Germinal center (tissue), 1 donor: ENCODE results near the gene KIF4B.
"Not testable (repeated sequence)": the region's sequence is repeated elsewhere in the genome, so short reads cannot be mapped to it uniquely, and the experiment has no call there.

Source experiments
- DNase-seq: peaks from one replicate; pipeline ENCODE4 v3.0.0; 2012; ENCODE audit warnings: mixed read lengths, low spot score

The KIF4B gene

GRCh38 chr5:155010881-155011280 lies 2.7 kb upstream of the KIF4B start:
- no peak for DNase-seq

GRCh38 chr5:155015239-155015638 lies 1.7 kb downstream of the KIF4B start:
- no peak for DNase-seq

DNA sequence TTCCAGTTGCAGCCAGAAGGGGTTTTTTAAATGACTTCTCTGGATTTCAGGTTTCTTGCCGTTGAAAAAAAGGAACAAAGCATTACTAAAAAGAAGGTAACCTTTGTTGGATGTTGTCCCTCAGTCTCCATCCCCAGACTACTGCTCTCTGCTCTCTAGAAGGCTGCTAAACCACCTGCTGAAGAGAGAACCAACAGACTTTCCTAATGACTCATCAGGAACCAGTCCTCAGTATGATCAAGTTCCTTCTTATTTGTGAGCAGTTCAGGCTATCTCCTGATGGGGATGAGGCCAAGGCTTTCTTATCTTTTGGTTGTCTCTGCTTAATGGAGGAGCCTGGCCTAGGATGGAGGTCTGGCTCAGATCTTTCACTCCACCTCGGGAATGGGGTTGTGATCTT lies 4.1 kb downstream of the KIF4B start:
- DNase-seq: no peak

GRCh38 chr5:155019601-155020226 lies 6.2 kb downstream of the KIF4B start:
- DNase-seq: no peak

GRCh38 chr5:155021842-155022241 lies 8.3 kb downstream of the KIF4B start:
- no peak for DNase-seq

GRCh38 chr5:155023320-155023719 lies 9.8 kb downstream of the KIF4B start:
- no peak for DNase-seq

GRCh38 chr5:155024015-155024414 lies 10.5 kb downstream of the KIF4B start:
- no peak for DNase-seq

- DNase-seq: no peak
Observed at GRCh38 chr5:155025895-155026294, 12.3 kb downstream of the KIF4B start.

DNA sequence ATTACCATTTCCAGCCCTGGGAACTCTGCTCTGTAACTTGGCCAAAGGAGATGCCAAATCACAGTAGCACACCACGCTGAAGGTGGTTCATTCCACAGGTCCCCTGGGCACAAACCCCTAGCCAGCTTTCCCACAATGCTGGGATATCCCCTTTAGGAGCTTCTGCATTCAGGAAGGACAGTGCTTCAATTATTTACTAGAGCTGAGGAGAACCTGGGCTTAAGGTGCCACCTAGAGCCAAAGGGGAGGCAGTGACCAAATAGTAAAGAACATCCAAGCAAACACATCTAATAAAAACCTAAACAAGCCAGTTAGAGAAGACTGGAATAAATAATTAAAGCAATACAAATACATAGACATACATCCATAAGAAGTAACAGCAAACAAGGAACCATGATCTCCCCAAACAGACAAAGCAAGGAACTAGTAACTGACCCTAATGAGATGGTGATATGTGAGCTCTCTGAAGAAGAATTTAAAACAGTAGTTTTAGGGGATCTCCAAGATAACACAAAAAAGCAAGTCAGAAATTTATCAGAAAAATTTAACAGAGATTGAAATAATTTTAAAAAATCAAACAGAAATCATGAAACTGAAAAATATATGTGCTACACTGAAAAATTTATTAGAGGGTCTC lies 14.6 kb downstream of the KIF4B start:
- no peak for DNase-seq

DNA sequence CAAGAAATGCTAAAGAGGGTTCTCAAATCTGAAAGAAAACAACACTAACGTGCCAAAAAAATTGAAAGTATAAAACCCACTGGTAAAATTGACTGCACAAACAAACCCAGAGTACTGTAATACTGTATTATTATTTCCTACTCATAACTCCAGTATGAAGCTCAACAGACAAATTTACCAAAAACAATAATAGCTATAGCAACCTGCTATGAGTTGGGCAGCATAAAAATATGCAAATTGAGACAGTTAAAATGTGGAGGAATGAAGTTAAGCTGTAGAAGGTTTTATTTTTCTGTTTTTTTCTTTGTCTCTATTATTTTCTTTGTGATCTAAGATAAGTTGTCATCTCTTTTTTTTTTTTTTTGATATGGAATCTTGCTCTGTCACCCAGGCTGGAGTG lies 15.7 kb downstream of the KIF4B start:
- no peak for DNase-seq

- DNase-seq: not testable (repeated sequence)
Observed at GRCh38 chr5:155034145-155034744, 20.7 kb downstream of the KIF4B start.

GRCh38 chr5:155035087-155035486 lies 21.5 kb downstream of the KIF4B start:
- not testable (repeated sequence) for DNase-seq

DNA sequence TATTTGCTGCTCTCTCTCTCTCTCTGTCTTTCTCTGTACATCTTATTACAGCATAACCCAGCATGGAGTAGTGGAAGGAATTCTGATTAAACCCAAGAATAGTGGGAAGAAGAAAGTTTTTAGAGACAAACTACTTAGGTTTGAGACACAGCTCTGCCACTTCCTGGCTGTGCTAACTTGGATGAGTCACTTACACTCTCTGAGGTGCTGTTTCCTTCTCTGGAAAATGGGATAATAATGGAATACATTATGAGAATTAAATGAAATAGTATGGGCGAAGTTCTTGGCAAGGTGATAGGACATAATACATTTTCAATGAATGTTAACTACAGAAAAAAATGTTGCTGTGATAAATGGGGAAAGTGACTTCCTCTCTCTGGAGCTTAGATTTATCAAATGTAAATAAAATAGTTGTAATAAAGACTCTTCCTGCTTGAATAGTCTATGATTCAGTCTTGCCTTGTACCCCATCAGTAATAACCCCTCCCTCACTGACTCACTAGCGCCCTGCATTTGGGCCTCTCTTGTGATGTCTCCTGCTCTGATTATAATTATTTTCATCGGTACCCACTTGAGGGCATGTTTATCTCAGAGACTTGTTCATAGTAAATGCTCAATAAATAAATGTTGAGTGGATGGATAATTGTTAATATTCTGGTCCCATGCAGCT lies 27.6 kb downstream of the KIF4B start:
- no peak for DNase-seq

DNA sequence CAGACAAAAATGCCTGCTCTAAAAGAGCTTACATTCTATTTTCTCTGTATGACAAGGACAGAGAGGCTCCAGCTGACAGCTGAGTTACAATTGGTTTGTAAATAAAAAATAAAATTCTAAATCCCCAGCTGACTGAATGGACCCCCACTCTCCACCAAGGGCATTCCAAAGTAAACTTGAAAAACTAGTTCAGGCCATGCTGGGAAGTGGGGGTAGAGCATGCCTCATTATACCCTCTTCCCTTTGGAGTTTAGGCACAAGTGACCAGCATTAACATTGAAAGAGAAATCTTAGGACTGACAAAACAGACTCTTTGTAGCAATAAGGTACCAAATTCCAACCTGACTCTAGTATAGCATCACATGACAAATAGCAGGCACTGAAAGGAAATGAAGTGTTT lies 31.0 kb downstream of the KIF4B start:
- no peak for DNase-seq

- DNase-seq: no peak
Observed at GRCh38 chr5:155046591-155046990, 33.0 kb downstream of the KIF4B start.

- DNase-seq: no peak
Observed at GRCh38 chr5:155047818-155048217, 34.3 kb downstream of the KIF4B start.

GRCh38 chr5:155049569-155050383 lies 36.2 kb downstream of the KIF4B start:
- DNase-seq: no peak

DNA sequence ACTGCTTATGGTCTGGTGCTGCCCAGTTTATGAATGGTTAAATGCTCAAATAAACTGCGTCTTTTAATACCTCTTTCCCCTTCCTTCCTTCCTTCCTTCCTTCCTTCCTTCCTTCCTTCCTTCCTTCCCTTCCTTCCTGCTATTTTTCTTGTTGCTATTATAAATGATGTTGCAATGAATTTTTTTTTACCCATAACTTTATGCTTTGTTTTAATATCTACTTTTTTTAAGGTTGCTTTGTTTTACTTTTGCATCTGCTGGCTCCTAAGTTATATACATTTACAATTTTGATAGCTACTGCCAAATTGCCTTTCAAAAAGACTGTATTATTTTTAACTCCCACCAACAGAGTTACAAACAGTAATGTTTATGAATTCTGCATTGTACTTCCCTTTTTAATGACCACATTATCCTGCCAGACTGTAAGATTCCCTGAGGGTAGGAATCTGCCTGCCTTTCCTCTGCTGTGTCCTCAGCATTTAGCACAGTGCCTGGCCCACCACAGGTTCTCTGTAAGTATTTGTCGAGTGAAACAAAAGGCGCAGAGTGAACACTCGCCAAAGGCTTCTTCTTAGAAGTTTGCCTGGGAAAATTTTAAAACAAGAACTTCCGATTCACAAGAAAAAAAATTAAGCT lies 36.9 kb downstream of the KIF4B start:
- no peak for DNase-seq

- no peak for DNase-seq
Observed at GRCh38 chr5:155052532-155052931, 39.0 kb downstream of the KIF4B start.

GRCh38 chr5:155053501-155053900 lies 39.9 kb downstream of the KIF4B start:
- DNase-seq: no peak

GRCh38 chr5:155056644-155057269 lies 43.2 kb downstream of the KIF4B start:
- DNase-seq: no peak
